Left forelimb (tissue), 1 donor: Measurements from ENCODE around the gene TMEM116.

Experiments
- DNase-seq: peaks from one replicate; pipeline ENCODE4 v3.0.0-alpha.2; 2018; ENCODE audit warnings: low spot score

The TMEM116 gene

DNA sequence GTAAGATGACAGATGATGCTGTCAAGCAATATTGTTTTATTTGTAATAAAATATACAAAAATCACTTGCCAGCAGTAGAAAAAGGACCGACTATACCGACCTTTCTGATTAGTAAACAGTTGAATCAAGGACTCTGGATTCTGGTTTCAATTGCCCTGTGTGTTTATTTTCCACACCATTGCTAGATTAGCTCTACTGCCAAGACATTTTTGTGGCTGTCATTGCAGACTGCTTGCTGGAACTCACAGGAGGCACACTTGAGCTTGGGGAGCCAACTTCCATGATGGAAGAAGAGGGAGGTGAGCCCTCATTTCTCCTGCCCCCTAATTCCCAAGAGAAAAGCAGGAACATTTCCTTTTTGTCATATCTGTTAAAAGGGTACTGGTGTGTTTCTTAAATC, 119.7 kb downstream of the TMEM116 start:
- no peak for DNase-seq

- DNase-seq = no peak
Observed at GRCh38 chr12:111887926-111888745, 124.8 kb downstream of the TMEM116 start.

DNA sequence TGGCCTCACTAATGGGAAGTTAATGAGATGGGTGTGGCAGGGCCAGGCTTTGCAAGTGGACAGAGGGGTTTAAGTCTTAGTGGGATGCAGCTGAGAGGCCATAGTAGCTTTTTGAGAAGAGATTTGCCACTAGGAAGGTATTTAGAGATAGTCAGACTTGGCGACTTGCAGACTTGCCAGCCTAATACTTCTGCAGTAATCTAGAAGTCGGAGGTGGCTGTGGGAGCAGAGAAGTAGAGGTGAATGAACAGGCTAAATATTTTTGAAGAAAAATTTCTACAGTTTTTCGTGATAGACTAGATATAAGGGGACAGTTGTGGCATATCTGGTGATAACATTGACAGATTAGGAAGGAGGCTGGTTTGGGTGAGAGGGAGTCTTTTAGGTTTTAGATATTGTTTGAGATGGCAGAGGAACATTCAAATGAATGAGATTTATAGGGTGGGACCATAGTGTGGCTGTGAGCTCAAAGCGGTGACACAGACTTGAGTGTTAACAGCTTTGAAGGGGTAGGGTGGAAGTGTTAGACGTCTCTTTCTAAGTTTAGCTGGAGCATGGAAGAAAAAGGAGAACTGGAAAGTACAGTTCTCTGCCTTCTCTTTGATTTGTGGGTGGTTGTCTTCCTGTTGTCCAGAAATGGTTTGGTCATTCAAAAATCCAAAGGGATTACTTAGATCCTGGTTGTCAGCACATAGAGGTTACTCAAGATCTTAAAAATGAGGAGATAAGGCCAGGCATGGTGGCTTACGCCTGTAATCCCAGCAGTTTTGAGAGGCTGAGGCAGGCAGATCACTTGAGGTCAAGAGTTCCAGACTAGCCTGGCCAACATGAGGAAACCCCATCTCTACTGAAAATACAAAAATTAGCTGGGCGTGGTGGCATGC, 126.1 kb downstream of the TMEM116 start:
- no peak for DNase-seq

DNA sequence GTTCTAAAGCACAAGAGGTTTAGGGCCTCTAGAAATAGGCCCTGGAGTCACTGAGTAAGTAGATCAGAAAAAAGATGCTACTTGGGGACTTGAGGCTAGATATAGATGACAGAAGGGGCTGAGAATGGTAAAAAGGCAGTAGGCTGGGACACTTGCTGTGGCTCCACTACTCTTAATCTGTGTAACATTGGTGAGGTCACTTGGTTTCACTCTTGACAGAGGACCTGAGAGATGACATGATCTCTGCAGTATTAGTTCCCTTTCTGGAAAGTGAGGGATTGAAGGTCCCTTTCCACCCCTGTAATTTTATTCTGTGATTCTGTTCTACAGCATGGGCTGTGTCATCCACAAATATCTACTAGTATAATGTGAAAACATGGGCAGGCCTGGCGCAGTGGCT, 131.2 kb downstream of the TMEM116 start:
- DNase-seq = no peak
